Measurements from ENCODE around the gene SEPTIN11.

The SEPTIN11 gene

DNA sequence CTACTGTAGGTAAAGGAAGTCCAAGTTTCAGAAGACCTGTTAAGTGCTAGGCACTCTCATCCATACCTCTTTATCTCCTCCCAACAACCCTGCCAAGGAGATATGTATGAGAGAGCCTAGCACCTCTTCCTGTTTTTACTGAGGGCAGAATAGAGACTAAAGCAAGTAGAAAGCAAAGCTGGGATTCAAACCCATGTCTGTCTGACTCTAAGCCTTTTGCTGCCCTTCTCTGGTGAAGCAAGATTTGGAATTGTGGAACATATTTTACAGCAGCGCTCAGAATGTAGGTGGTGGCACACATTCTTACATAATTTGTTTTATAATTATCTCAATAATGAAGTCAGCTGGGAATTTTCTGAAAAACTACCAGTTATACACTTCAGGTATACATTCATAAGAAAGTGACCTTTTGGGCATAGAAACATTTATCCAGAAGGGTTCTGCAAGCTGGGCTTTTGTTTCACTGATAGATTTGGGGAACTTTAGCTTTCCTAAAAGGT is 41.7 kb downstream of the SEPTIN11 start:
- no peak overlapping the region for H3K4me3 ChIP-seq (ENCODE audit: control insufficient read depth, low read depth, low read length)
- TF ChIP-seq, protein P1, sequence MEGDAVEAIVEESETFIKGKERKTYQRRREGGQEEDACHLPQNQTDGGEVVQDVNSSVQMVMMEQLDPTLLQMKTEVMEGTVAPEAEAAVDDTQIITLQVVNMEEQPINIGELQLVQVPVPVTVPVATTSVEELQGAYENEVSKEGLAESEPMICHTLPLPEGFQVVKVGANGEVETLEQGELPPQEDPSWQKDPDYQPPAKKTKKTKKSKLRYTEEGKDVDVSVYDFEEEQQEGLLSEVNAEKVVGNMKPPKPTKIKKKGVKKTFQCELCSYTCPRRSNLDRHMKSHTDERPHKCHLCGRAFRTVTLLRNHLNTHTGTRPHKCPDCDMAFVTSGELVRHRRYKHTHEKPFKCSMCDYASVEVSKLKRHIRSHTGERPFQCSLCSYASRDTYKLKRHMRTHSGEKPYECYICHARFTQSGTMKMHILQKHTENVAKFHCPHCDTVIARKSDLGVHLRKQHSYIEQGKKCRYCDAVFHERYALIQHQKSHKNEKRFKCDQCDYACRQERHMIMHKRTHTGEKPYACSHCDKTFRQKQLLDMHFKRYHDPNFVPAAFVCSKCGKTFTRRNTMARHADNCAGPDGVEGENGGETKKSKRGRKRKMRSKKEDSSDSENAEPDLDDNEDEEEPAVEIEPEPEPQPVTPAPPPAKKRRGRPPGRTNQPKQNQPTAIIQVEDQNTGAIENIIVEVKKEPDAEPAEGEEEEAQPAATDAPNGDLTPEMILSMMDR (conservative IDR thresholded peaks at IDR 0.05; ENCODE audit: control insufficient read depth, insufficient read depth, low read depth, low read length) = no peak
- no peak for DNase-seq (ENCODE audit: low read depth)

DNA sequence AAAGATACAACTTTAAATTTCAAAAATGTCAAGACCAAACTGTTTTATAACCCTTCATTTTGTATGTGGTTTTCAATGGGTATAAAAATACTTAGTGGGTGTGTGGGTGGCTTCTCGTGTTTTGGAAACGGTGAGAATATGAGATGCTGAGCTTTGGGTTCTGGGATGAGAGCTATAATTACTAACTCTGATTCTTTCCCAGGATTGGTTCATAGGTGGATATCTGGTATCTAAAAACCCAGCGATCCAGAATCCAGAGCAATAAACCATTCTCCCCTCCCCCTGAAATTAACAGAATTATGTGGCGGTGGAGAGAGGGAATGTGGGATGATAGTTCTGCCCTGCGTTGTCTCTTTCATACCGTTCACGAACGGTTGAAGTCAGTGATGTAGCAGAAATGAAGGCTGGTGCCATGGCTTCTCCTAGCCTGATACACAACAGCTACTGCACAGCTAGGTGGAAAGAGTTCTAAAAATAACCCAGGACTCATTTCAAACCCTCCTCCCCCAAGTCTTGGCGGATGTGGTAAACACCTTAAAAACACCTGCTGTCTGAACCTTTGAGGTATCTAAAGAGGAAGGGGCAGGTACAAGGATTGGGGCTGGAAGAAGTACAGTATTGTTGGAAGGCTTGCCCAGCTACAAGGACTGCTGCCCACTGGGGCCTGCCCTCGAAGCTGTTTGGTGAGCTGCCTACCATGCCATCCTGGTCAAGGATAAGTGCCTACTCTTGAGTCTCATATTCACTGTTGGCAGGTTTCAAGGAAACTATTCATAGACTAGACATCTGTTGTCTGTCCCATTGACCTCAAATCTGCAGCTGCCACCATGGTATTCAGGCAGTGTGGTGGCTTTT is 44.5 kb downstream of the SEPTIN11 start:
- no peak overlapping the region for H3K4me3 ChIP-seq (ENCODE audit: control insufficient read depth, low read depth, low read length)

DNA sequence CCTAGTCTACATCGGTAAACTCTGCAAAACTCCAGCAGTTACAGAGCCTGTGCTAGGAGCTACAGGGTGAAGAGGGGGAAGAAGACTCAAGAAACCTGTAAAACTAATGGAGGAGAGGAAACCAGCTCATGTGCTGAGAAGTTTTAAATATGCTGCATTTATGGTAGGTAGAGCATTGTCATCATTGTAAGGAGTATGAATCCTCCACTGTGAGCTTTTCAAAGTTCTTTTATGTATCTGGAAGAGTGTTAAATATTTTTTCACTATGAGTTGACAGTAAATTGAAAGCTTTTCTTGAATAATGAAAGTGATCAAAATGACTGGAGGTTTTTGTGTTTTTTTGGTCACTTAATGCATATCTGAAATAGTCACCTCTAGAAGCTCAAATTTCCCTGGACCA is 46.2 kb downstream of the SEPTIN11 start:
- DNase-seq (ENCODE audit: low read depth) = no peak
- TF ChIP-seq, protein P1 (conservative IDR thresholded peaks at IDR 0.05; ENCODE audit: control insufficient read depth, insufficient read depth, low read depth, low read length) = no peak

More for the DNA sequence above, 44.5 kb downstream of the SEPTIN11 start:
- no peak for DNase-seq (ENCODE audit: low read depth)
- TF ChIP-seq, protein P1 (conservative IDR thresholded peaks at IDR 0.05; ENCODE audit: control insufficient read depth, insufficient read depth, low read depth, low read length) = no peak

DNA sequence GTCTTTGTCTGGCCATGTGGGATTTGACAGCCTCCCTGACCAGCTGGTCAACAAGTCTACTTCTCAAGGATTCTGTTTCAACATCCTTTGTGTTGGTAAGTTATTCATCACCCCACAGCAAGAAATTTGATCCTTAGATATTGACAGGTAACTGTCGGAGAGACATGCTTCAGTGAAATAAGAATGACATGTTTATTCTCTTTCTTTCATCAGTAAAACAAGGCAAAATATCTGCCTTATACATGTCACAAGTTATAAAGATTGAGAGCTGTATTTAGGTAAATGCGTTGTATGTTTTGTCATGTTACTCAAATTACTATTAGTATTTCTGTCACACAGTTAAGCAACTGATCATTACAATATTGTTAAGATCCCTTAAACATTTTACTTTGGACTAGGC is 46.9 kb downstream of the SEPTIN11 start:
- no peak for DNase-seq (ENCODE audit: low read depth)
- no peak overlapping the region for H3K4me3 ChIP-seq (ENCODE audit: control insufficient read depth, low read depth, low read length)
- TF ChIP-seq, protein P1 (conservative IDR thresholded peaks at IDR 0.05; ENCODE audit: control insufficient read depth, insufficient read depth, low read depth, low read length) = no peak

More for the DNA sequence above, 46.2 kb downstream of the SEPTIN11 start:
- no peak overlapping the region for H3K4me3 ChIP-seq (ENCODE audit: control insufficient read depth, low read depth, low read length)

DNA sequence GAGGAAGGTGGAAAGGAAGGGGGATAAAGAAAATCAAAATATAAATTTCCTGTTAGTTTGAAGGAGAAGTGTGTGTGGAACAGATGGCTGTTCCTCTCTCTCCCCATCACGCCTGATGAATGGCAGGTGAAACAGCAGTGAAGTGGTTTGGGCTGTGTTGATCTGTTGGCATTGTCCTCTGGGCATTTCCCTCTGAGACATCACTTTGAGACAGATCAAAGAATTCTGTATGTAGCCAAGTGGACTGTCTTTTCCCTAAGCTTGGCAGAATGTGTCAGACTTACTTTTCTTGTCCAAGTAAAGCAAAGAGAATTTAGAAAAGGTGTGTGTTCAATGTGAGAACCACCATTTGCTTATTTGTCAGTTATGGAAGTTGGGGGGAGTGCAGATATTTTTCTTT is 47.5 kb downstream of the SEPTIN11 start:
- TF ChIP-seq, protein P1 (conservative IDR thresholded peaks at IDR 0.05; ENCODE audit: control insufficient read depth, insufficient read depth, low read depth, low read length) = no peak
- DNase-seq (ENCODE audit: low read depth) = no peak

DNA sequence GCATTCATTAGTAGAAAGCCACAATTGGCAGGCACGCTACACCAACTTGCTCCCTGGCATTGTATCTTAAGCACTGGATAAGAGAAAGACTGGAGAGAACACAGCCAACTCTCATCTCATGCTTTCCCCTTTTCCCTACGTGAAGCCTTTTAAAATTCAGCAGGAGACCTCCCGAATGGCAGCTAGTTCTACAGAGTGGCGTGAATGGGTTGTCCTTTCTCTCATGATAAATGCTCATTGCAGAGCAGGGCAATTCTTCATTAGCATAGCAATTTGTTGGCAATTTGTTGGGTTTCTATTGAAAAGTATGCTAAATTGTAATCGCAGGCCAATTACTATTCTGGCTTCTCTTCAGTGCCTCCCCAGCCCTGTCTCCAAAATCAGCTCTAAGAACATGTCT is 48.0 kb downstream of the SEPTIN11 start:
- TF ChIP-seq, protein P1 (conservative IDR thresholded peaks at IDR 0.05; ENCODE audit: control insufficient read depth, insufficient read depth, low read depth, low read length) = no peak
- no peak overlapping the region for H3K4me3 ChIP-seq (ENCODE audit: control insufficient read depth, low read depth, low read length)
- DNase-seq (ENCODE audit: low read depth) = no peak

More for the DNA sequence above, 47.5 kb downstream of the SEPTIN11 start:
- H3K4me3 ChIP-seq (ENCODE audit: control insufficient read depth, low read depth, low read length) = no peak overlapping the region

Data from fibroblast of mammary gland (primary cell).